Activated CD4-positive, alpha-beta T cell treated with anti-CD3 and anti-CD28 coated beads, Interleukin-2, amount 10 ng/mL, durations not matched to agents 24 days and 14 days (primary cell): Measurements from ENCODE around the gene EEF1A1. TPM values are rescaled to one million over a fixed set of nuclear protein-coding genes. Genes with fewer than 3 reads are reported as not detected.

Experiments
- total RNA-seq: library from RNA; stranded (reverse); gene quantifications from 2 replicates; pipeline ENCODE4 v1.2.3, GENCODE V29; 2022

The EEF1A1 gene
- total RNA-seq, 1 donor from 2014 or later, result 9,514 TPM

Other genes starting within 250 kb of the EEF1A1 start
- not detected in 2 replicates for gene DPPA5, start 166.8 kb downstream of the EEF1A1 start, total RNA-seq
- gene KHDC3L, start 158.4 kb downstream of the EEF1A1 start, total RNA-seq, result not detected in 2 replicates
- 0.47 TPM in 2 replicates for gene OOEP, start 151.1 kb downstream of the EEF1A1 start, total RNA-seq
- gene DDX43, start 126.2 kb downstream of the EEF1A1 start, total RNA-seq, result 0.26 and 0.69 TPM in 2 replicates
- gene CGAS, start 68.7 kb downstream of the EEF1A1 start, total RNA-seq, result 45.0 and 49.7 TPM in 2 replicates
- 35.5 and 35.7 TPM in 2 replicates for gene MTO1, start 59.3 kb downstream of the EEF1A1 start, total RNA-seq
- gene SLC17A5, start 133.0 kb upstream of the EEF1A1 start, total RNA-seq, result 4.9 TPM in 2 replicates
- 23.6 and 24.2 TPM in 2 replicates for gene CD109, start 175.2 kb upstream of the EEF1A1 start, total RNA-seq